Osteocyte (in vitro differentiated cells): ENCODE measurements around the gene RPS3. TPM values are rescaled to one million over a fixed set of nuclear protein-coding genes. Genes with fewer than 3 reads are reported as not detected.
A peak's percentile ranks its signal among the peaks of the same experiment; 100 is the strongest.

Source experiments
- DNase-seq: peaks from one replicate; pipeline ENCODE4 v3.0.0; 2021; ENCODE audit warnings: mixed read lengths; ENCODE audit not compliant: unreplicated experiment; ENCODE audit errors: extremely low spot score
- H3K27ac Mint-ChIP-seq: one replicate; pipeline ENCODE4 v1.8.0; 2021; ENCODE audit warnings: mild to moderate bottlenecking, mixed read lengths; ENCODE audit not compliant: unreplicated experiment
- H3K27me3 Mint-ChIP-seq: one replicate; pipeline ENCODE4 v1.8.0; 2021; ENCODE audit warnings: mixed read lengths; ENCODE audit not compliant: unreplicated experiment
- H3K36me3 Mint-ChIP-seq: one replicate; pipeline ENCODE4 v1.8.0; 2021; ENCODE audit warnings: mixed read lengths; ENCODE audit not compliant: unreplicated experiment
- H3K4me1 Mint-ChIP-seq: one replicate; pipeline ENCODE4 v1.8.0; 2021; ENCODE audit warnings: mixed read lengths; ENCODE audit not compliant: unreplicated experiment
- H3K4me3 Mint-ChIP-seq: one replicate; pipeline ENCODE4 v1.8.0; 2021; ENCODE audit warnings: mild to moderate bottlenecking, moderate library complexity, mixed read lengths; ENCODE audit not compliant: unreplicated experiment
- H3K9me3 Mint-ChIP-seq: one replicate; pipeline ENCODE4 v1.8.0; 2021; ENCODE audit warnings: mixed read lengths; ENCODE audit not compliant: unreplicated experiment
- total RNA-seq: library from RNA; stranded (reverse); gene quantifications from 2 replicates; pipeline ENCODE4 v1.2.1, GENCODE V29; 2021
- TF ChIP-seq, protein P1 (sequence below): fragments of 200-600 bp; sonication (generic); IDR thresholded peaks from 2 replicates; pipeline ENCODE4 v1.5.0; 2021; ENCODE audit warnings: antibody characterized with exemption, mild to moderate bottlenecking, moderate library complexity

Gene RPS3
- total RNA-seq, 1 donor from 2014 or later = 2,093 TPM

DNA sequence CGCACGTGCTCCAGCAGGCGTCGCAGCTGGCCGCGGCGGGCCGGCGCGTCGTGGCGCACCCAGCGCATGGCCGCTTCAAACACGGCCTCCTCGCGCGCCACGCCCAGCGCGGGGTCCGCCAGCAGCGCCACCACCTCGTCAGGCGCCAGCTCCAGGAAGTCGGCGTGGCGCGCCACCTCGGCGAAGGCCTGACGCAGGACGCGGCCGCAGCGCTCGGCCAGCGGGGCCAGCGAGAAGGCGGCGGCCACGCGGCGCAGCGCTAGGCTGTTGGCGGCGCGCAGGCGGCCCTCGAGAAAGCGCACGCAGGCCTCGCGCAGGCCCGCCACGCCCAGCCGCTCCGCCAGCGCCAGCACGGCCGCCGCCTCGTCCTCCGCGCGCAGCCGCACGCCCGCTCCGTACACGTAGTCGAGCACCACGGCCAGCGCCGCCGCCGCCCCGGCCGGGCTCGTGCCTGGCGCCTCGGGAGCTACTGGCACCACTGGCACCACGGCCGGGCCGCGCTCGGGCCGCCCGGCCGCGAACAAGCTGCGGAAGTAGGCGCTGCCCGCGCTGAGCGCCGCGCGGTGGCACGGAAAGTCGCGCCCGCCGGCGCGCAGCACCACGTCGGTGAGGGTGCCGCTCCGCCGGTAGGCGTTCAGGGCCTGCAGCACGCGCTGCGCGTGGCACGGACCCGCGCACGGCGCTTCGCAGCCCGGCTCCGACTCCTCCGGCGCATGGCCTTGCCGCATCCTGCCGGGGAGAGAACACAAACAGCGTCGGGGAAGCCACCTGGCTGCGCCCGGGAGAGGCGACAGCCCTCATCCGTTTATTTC is 30.8 kb downstream of the RPS3 start:
- Mint-ChIP-seq H3K36me3 (peaks cover 2% of the 10 kb centered on the region), H3K27ac (no peak overlapping the region), H3K9me3 (no peaks in the 10 kb centered on the region), H3K27me3 (peaks cover 27% of the 10 kb centered on the region), H3K4me3 (peak overlapping the region; percentile 74), H3K4me1 (peaks cover 9% of the 10 kb centered on the region)
- peak; percentile 90 for DNase-seq
- TF ChIP-seq, protein P1, sequence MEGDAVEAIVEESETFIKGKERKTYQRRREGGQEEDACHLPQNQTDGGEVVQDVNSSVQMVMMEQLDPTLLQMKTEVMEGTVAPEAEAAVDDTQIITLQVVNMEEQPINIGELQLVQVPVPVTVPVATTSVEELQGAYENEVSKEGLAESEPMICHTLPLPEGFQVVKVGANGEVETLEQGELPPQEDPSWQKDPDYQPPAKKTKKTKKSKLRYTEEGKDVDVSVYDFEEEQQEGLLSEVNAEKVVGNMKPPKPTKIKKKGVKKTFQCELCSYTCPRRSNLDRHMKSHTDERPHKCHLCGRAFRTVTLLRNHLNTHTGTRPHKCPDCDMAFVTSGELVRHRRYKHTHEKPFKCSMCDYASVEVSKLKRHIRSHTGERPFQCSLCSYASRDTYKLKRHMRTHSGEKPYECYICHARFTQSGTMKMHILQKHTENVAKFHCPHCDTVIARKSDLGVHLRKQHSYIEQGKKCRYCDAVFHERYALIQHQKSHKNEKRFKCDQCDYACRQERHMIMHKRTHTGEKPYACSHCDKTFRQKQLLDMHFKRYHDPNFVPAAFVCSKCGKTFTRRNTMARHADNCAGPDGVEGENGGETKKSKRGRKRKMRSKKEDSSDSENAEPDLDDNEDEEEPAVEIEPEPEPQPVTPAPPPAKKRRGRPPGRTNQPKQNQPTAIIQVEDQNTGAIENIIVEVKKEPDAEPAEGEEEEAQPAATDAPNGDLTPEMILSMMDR = no peak

DNA sequence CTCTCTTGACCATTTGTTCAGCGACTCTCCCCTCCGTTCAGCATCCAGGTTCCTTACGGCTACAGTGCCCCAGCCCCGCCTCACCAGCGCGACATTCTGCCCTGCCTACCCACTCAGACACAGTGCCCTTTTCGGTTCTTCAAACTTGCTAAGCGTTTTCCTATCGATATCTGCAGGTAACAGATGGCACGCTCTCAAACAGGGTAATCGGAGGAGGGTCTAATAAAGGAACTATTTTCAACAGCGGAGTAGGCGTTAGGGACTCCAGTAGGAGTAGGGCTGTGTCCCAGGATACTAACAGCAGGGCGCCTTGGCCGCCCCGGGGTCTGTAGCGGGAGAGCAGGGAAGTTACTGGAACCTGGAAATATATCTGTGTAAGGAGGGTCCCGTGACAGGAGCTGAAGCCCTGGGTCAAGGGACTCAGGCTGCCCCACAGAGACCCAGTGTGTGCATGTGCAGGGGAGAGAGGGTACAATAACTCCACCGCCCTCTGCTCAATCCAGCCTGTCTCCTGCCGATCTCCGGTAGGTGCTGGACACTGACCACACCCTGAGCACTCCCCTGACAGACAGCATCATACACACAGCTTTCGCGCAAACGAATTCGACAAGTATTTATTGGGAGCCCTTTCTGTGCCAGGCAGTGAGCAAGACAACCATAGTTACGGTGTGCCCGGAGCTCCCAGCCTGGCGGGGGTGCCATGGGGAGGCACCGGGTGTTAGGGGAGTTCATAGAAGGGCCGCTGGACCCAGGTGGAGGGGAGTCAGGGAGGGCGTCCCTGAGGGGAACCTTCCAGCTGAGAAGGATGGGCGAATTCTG is 31.6 kb downstream of the RPS3 start:
- DNase-seq = no peak
- Mint-ChIP-seq H3K4me3 (peak overlapping the region; percentile 74), H3K27ac (no peak overlapping the region), H3K9me3 (no peaks in the 10 kb centered on the region), H3K4me1 (peaks cover 9% of the 10 kb centered on the region), H3K27me3 (peaks cover 27% of the 10 kb centered on the region), H3K36me3 (peaks cover 2% of the 10 kb centered on the region)
- TF ChIP-seq, protein P1 = no peak

DNA sequence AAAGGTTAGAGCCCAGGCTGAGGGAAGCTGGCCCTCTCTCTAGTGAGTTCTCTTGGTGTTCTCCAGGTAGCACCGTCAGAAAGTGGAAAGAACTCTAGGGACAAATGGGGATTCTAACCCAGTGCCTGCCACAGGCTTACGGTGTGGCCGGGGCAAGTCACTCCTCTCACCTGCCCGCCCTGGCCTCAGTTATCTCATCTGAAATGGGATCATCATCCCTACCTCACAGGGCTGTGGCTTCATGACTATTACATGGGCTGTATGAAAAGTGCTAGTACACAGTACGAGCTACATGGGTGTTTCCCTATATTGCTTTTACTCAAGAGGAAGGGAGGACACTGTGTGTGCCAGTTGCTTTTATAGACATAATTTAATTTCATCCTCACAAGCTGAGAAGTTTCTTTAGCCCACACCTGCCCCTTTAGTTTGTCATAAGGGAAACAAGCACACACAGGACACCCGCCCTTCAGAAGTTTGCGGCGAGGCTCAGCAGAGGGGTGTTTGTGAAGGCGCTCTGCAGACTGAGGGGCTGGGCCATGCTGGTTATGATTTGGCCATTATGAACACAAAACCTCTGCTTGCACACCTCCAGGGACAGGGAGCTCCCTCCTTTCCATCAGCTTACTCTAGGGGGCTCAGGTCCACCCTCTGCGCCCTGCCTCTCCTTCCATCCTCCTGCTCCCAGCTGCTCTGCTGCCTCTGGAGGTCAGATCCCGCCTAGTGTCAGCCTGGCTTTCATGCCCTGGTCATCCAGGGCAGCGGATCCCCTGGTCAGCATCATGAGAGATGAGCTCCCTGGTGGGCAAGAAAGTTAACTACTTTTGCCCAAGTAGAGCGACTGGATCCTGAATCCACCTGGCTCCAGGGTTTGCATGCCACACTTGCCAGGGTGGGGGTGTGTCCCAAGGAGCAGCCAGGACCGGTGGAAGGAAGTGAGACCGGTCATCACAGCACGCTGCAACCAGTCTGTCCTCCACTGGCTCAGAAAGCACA is 32.5 kb downstream of the RPS3 start:
- H3K36me3 Mint-ChIP-seq = peaks cover 2% of the 10 kb centered on the region
- no peaks in the 10 kb centered on the region for H3K9me3 Mint-ChIP-seq
- H3K27me3 Mint-ChIP-seq = peaks cover 27% of the 10 kb centered on the region
- H3K4me1 Mint-ChIP-seq = peaks cover 9% of the 10 kb centered on the region
- H3K4me3 Mint-ChIP-seq = peak overlapping the region; percentile 56
- no peak overlapping the region for H3K27ac Mint-ChIP-seq
- TF ChIP-seq, protein P1 = no peak
- no peak for DNase-seq

DNA sequence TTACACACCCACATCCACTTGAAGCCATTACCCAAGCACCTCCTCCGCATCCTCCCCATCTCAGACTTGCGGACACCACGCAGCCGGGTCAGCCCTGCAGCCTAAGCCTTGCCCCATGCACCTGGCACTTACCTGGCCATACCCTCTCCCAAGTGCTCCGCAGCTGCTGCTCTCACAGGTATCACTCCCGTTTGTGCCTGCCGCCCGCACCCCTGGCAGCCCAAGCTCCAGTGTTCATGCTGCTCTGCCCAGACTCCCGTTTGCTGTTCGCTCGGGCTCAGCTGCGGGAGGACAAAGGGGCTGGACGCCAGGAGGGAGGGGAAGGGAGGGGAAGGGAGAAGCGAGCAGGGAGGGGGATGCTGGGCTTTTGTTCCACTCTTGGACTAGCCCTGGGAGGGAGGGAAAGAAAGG is 33.6 kb downstream of the RPS3 start, which contains the start of gene KLHL35:
Gene KLHL35 (minus strand): TSS at position 293 of the 411 bp plus-strand sequence. CDS start 2,574 bp downstream, outside the sequence.
- Mint-ChIP-seq H3K36me3 (peaks cover 2% of the 10 kb centered on the region), H3K27ac (no peak within 1 kb of the TSS), H3K27me3 (peaks cover 27% of the 10 kb centered on the region), H3K4me3 (no peak within 1 kb of the TSS), H3K4me1 (peaks cover 9% of the 10 kb centered on the region), H3K9me3 (no peaks in the 10 kb centered on the region)
- TF ChIP-seq, protein P1 = no peak
- no peak for DNase-seq
